Effector memory CD4-positive, alpha-beta T cell (primary cell): Measurements from ENCODE around the gene TUBGCP6.
"Not testable (repeated sequence)": the region's sequence is repeated elsewhere in the genome, so short reads cannot be mapped to it uniquely, and the experiment has no call there.

Source experiments
- DNase-seq, 3 donors: peaks; one replicate each; pipeline ENCODE4 v3.0.0-alpha.2; 2020
- H3K27ac ChIP-seq: 2 replicates; pipeline ENCODE4 v1.7.0; 2013; ENCODE audit warnings: mild to moderate bottlenecking, low read length, moderate library complexity; ENCODE audit not compliant: insufficient read depth, poor library complexity, severe bottlenecking
- H3K27me3 ChIP-seq: replicated peaks from 2 replicates; pipeline ENCODE4 v1.7.0; 2013; ENCODE audit warnings: mild to moderate bottlenecking, low read length; ENCODE audit not compliant: insufficient read depth, control insufficient read depth, poor library complexity, severe bottlenecking
- H3K36me3 ChIP-seq: 2 replicates; pipeline ENCODE4 v1.7.0; 2013; ENCODE audit warnings: mild to moderate bottlenecking, low read length, moderate library complexity; ENCODE audit not compliant: control insufficient read depth, insufficient read depth
- H3K4me1 ChIP-seq: 2 replicates; pipeline ENCODE4 v1.7.0; 2013; ENCODE audit warnings: low read length, mild to moderate bottlenecking; ENCODE audit not compliant: control insufficient read depth, insufficient read depth, poor library complexity, severe bottlenecking
- H3K4me3 ChIP-seq: 2 replicates; pipeline ENCODE4 v1.7.0; 2013; ENCODE audit warnings: low read length, low read depth, mild to moderate bottlenecking; ENCODE audit not compliant: insufficient read depth, poor library complexity, severe bottlenecking
- H3K9me3 ChIP-seq: 2 replicates; pipeline ENCODE4 v1.7.0; 2013; ENCODE audit warnings: mild to moderate bottlenecking, low read length, moderate library complexity; ENCODE audit not compliant: control insufficient read depth

Gene TUBGCP6

GRCh38 chr22:50280022-50280707 is 35.3 kb upstream of the TUBGCP6 start:
- Histone ChIP-seq H3K27ac (no peak overlapping the region), H3K9me3 (no peaks in the 10 kb centered on the region), H3K4me3 (no peak overlapping the region), H3K4me1 (no peaks in the 10 kb centered on the region), H3K27me3 (no peaks in the 10 kb centered on the region), H3K36me3 (no peaks in the 10 kb centered on the region)
- DNase-seq, result no peak

- Histone ChIP-seq H3K4me1 (peaks cover 3% of the 10 kb centered on the region), H3K27me3 (no peaks in the 10 kb centered on the region), H3K4me3 (no peak overlapping the region), H3K9me3 (no peaks in the 10 kb centered on the region), H3K27ac (no peak overlapping the region), H3K36me3 (no peaks in the 10 kb centered on the region)
- no peak for DNase-seq
Measured at GRCh38 chr22:50278956-50279619, 34.3 kb upstream of the TUBGCP6 start.

GRCh38 chr22:50278461-50278860 is 33.6 kb upstream of the TUBGCP6 start:
- H3K9me3 ChIP-seq, result no peaks in the 10 kb centered on the region
- no peak overlapping the region for H3K4me3 ChIP-seq
- H3K27me3 ChIP-seq, result no peaks in the 10 kb centered on the region
- H3K4me1 ChIP-seq, result peaks cover 3% of the 10 kb centered on the region
- no peaks in the 10 kb centered on the region for H3K36me3 ChIP-seq
- DNase-seq, result no peak
- no peak overlapping the region for H3K27ac ChIP-seq

- DNase-seq, result no peak
- H3K36me3 ChIP-seq, result no peaks in the 10 kb centered on the region
Measured at GRCh38 chr22:50277761-50278160, 32.9 kb upstream of the TUBGCP6 start.

GRCh38 chr22:50276143-50276542 is 31.3 kb upstream of the TUBGCP6 start:
- H3K36me3 ChIP-seq, result no peaks in the 10 kb centered on the region
- no peak overlapping the region for H3K27ac ChIP-seq
- no peaks in the 10 kb centered on the region for H3K27me3 ChIP-seq
- peaks cover 13% of the 10 kb centered on the region for H3K4me1 ChIP-seq
- H3K4me3 ChIP-seq, result no peak overlapping the region
- no peaks in the 10 kb centered on the region for H3K9me3 ChIP-seq
- peak in 2 of 3 donors; percentile 31 to 51 for DNase-seq

More at GRCh38 chr22:50277761-50278160, 32.9 kb upstream of the TUBGCP6 start:
- H3K27ac ChIP-seq, result no peak overlapping the region
- H3K27me3 ChIP-seq, result no peaks in the 10 kb centered on the region
- peaks cover 3% of the 10 kb centered on the region for H3K4me1 ChIP-seq
- H3K4me3 ChIP-seq, result no peak overlapping the region
- no peaks in the 10 kb centered on the region for H3K9me3 ChIP-seq

GRCh38 chr22:50275181-50276055 is 30.6 kb upstream of the TUBGCP6 start:
- H3K27ac ChIP-seq, result no peak overlapping the region
- peaks cover 20% of the 10 kb centered on the region for H3K4me1 ChIP-seq
- H3K27me3 ChIP-seq, result no peaks in the 10 kb centered on the region
- no peak for DNase-seq
- H3K9me3 ChIP-seq, result no peaks in the 10 kb centered on the region
- H3K36me3 ChIP-seq, result no peaks in the 10 kb centered on the region
- no peak overlapping the region for H3K4me3 ChIP-seq

GRCh38 chr22:50274771-50275170 is 29.9 kb upstream of the TUBGCP6 start:
- Histone ChIP-seq H3K27me3 (no peaks in the 10 kb centered on the region), H3K9me3 (no peaks in the 10 kb centered on the region), H3K36me3 (no peaks in the 10 kb centered on the region), H3K4me3 (no peak overlapping the region), H3K27ac (no peak overlapping the region), H3K4me1 (peaks cover 23% of the 10 kb centered on the region)
- no peak for DNase-seq

- H3K4me1 ChIP-seq, result peaks cover 28% of the 10 kb centered on the region
- no peaks in the 10 kb centered on the region for H3K36me3 ChIP-seq
- H3K27ac ChIP-seq, result no peak overlapping the region
- H3K9me3 ChIP-seq, result no peaks in the 10 kb centered on the region
- no peak overlapping the region for H3K4me3 ChIP-seq
- H3K27me3 ChIP-seq, result no peaks in the 10 kb centered on the region
- DNase-seq, result no peak
Measured at GRCh38 chr22:50274311-50274710, 29.5 kb upstream of the TUBGCP6 start.

- H3K9me3 ChIP-seq, H3K36me3 ChIP-seq, DNase-seq, H3K4me3 ChIP-seq, H3K27ac ChIP-seq, H3K27me3 ChIP-seq: not testable (repeated sequence)
- H3K4me1 ChIP-seq, result peaks cover 28% of the 10 kb centered on the region
Measured at GRCh38 chr22:50273781-50274180, 29.0 kb upstream of the TUBGCP6 start.

- H3K4me3 ChIP-seq, DNase-seq, H3K36me3 ChIP-seq, H3K9me3 ChIP-seq, H3K27me3 ChIP-seq, H3K27ac ChIP-seq: not testable (repeated sequence)
- peaks cover 30% of the 10 kb centered on the region for H3K4me1 ChIP-seq
Measured at GRCh38 chr22:50273352-50273751, 28.5 kb upstream of the TUBGCP6 start.
